NCI-H1436 treated with DMSO at 0.1 percent for 48 hours (cell line): ENCODE results near the gene ST3GAL2.
"Not testable (repeated sequence)": the region's sequence is repeated elsewhere in the genome, so short reads cannot be mapped to it uniquely, and the experiment has no call there.

Source experiments
- DNase-seq: peaks from one replicate; lab custom pipeline; 2025; lab: John Stamatoyannopoulos, UW

Gene ST3GAL2

GRCh38 chr16:70386289-70386986, 52.5 kb downstream of the ST3GAL2 start:
- not testable (repeated sequence) for DNase-seq

GRCh38 chr16:70383421-70383960, 55.4 kb downstream of the ST3GAL2 start:
- no peak for DNase-seq

GRCh38 chr16:70381604-70382342, 57.1 kb downstream of the ST3GAL2 start:
- DNase-seq = no peak

DNA sequence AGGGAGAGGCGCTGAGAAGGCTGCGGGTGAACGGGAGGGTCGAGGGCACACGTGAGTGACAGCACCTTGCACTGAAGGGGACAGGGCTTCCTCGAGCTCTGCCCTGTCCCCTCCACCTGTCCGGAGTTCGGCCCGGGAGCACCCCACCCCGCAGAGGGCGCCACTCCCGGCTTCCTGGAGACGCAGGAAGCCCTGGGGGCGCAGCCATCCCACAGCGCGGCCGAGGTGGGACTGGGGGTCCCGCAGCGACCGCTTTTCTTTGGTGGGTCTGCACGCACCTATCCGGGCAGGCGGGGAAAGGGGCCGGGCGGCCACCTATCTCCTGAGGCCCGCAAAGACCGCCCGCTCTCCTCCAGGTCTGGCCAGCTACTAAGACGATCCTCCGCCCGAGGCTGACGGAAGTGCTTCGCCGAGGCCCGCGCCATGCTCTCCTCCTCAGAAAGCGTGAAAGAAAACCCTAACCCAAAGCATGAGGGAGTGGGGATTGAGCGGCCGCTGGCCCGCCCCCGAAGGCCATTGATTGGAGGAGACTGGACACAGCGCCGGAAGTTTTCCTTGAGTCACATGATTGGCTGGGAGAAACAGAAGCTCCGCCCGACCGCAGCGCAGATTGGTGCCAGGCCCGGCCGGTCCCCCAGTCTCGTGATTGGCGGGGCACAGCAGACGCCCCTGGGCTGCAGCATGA, 57.8 kb downstream of the ST3GAL2 start:
- peak; percentile 88 for DNase-seq

DNA sequence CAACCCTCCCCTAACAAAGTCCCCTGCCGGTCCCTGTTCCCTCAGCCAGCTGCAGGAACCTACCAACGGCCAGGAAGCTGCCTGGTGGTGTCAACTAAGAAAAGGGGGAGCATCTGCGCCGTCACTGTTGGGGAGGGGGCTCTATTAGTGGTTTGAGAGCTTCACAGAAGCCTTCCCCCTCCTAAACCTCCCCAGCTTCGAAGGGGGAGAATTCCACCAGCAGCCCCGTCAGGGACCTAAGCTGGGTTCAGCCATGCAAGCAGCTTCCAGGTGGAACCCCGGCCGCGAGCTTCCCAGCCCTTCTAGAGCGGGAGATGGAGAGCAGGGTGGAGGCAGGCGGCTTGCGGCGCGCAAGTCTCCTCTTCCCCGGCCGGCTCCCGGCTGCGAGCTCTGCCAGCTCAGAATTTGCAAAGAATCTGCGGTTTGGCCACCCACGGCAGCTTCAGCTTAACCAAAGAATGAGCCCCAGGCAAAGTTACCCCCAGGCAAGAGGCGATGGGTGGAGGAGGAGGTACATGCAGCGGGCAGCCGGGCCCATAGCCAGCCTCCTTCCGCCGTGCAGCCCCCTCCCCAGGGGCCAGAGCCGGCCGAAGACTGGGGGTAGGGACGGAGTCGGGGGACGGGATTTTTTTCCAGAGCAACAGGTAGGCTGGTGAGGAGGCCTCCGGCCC, 58.5 kb downstream of the ST3GAL2 start:
- DNase-seq = no peak

DNA sequence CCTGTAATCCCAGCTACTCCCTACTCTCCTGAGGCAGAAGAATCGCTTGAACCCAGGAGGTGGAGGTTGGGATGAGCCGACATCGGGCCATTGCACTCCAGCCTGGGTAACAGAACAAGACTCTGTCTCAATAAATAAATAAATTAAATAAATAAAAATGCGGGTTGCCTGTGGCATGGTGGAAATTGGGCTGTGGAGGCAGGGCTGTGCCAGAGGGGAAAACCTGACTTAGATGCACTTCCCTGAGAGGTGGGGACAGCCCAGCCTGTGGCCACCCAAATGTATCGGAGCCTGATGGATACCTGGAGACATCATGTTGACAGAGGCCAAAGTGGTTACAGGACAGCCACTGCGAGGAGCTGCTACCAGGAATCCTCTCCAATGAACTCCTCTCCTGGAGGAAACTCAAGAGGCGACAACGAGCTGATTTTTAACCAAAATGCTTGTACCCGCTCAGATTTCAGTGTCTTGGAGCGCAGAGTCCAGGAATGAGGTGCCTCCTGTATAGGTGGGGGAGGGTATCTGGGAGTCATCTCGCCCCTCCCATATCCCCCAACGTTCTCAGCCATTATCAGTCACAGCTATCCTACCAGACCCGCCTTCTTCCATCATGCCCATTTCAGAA, 59.9 kb downstream of the ST3GAL2 start:
- no peak for DNase-seq

- no peak for DNase-seq
These were observed 61.1 kb downstream of the ST3GAL2 start for GRCh38 chr16:70377782-70378181.

DNA sequence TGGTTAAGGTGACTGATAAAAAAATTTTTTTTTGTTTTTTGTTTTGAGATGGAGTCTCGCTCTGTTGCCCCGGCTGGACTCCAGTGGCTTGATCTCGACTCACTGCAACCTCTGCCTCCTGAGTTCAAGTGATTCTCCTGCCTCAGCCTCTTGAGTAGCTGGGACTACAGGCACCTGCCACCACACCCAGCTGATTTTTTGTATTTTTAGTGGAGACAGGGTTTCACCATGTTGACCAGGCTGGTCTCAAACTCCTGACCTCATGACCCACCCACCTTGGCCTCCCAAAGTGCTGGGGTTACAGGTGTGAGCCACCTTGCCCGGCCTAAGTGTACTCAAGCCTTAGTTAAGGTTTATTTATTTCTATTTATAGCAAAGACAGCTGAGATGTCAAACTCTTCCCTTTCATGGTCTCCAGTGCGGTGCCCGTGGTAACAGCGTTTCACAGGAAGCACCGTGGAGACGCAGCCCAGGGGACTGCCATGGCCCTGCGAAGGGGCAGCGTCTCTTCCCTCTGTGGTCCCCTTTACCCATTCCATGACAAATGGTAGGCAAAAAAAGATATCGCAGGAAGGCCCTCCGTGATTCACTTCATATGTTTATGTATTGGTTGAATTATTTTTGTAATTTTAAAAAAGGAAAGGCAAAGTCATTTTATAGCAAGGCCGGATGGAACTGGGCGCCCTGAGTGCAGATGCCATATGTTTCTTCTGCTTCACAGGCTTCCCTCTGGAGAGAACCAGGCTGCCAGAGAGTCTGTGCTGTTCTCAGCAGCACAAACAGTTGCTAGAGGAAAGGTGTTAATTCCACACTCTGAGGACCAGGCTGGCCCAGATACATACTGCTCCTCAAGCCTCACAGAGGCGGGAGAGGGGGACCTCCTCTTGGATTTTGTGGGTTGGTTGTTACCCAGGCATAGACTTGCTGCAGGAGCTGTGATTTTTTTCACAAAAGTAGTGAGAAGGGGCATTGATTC, 63.0 kb downstream of the ST3GAL2 start:
- DNase-seq = no peak

- no peak for DNase-seq
These were observed 64.7 kb downstream of the ST3GAL2 start for GRCh38 chr16:70374213-70374612.

DNA sequence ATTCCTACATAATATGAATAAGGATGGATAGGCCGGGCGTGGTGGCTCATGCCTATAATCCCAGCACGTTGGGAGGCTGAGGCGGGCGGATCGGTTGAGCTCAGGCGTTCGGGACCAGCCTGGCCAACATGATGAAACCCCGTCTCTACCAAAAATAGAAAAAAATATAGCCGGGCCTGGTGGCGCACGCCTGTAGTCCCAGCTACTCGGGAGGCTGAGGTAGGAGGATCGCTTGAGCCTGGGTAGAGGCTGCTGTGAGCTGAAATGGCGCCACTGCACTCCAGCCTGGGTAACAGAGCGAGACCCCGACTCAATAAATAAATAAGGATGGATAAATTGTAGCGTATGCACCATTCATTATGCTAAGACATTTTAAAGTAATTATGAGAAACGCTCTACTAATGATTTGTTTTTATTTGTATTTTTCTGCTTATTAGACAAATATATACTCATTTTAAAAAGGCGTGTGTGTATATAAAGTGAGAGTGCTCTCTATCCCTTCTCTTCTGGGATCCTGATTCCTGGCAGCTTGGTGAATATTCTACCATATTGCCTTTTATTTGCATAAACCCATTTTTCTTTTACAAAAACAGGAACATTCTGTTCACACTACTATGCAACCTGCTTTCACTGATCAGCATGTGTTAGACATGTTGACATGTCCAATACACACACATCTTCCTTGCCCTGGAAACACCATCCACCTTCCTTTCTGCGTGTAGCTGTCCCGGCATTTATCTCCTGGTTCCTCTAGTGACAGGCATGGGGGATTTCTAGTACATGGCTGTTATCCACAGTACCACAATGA, 65.8 kb downstream of the ST3GAL2 start:
- no peak for DNase-seq

DNA sequence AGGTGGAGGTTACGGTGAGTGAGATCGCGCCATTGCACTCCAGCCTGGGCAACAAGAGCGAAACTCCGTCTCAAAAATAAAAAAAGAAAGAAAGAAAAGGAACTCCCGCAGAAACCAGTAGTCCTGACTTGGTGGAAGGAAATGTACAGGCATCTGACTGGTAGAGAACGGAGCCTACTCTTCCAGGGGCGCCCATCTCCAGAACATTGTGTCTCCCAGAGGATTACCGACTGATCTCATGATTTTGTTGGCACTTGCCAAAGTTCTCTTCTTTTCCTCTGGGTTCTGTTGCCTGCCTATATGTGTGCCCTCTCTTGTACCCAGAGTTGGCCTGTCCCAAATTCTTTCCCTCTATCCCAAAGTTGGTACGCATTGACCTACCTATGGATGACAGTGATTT, 68.0 kb downstream of the ST3GAL2 start:
- DNase-seq = no peak

- DNase-seq = not testable (repeated sequence)
These were observed 68.8 kb downstream of the ST3GAL2 start for GRCh38 chr16:70370145-70370544.

GRCh38 chr16:70364399-70364798, 74.5 kb downstream of the ST3GAL2 start:
- DNase-seq = no peak

- DNase-seq = no peak
These were observed 79.3 kb downstream of the ST3GAL2 start for GRCh38 chr16:70359552-70359951.

- no peak for DNase-seq
These were observed 89.1 kb downstream of the ST3GAL2 start for GRCh38 chr16:70349783-70350182.

DNA sequence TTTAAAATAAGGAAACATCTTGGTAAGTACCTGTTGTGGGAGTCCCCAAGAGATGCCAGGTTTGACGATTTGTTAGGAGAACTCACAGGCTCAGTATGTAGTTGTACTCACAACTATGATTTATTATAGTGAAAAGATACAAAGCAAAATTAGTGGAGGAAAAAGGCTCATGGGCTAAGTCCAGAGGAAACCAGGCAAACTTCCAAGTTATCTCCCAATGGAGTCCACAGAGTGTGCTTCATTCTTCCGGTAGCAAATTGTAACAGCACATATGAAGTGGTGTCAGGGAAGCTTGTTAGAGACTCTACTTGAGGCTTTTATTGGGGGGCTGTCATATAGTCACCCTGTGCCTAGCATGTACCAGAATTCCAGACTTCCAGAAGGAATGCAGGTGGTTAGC, 89.9 kb downstream of the ST3GAL2 start:
- no peak for DNase-seq

- no peak for DNase-seq
These were observed 93.1 kb downstream of the ST3GAL2 start for GRCh38 chr16:70345840-70346239.

- no peak for DNase-seq
These were observed 96.9 kb downstream of the ST3GAL2 start for GRCh38 chr16:70342016-70342415.

- no peak for DNase-seq
These were observed 97.3 kb downstream of the ST3GAL2 start for GRCh38 chr16:70341600-70341999.

GRCh38 chr16:70337814-70338213, 101.1 kb downstream of the ST3GAL2 start:
- no peak for DNase-seq
